B cell (primary cell): Measurements from ENCODE around the gene ECHDC3. TPM values are rescaled to one million over a fixed set of nuclear protein-coding genes. Genes with fewer than 3 reads are reported as not detected.

Experiments used
- ATAC-seq: fragments of 200-7000 bp; cut with Tn5 transposase; one replicate; pipeline ENCODE4 v1.10.0; 2021; ENCODE audit warnings: low read depth, mild to moderate bottlenecking, moderate number of reproducible peaks, moderate library complexity
- CTCF ChIA-PET: fragments of 350-600 bp; sonication (Branson Sonifier 250); formaldehyde crosslinking; loops from one replicate; lab custom pipeline; 2021; ENCODE audit warnings: antibody characterized with exemption, inconsistent platforms; lab: Charles Lee
- POLR2A ChIA-PET: fragments of 350-600 bp; sonication (Branson Sonifier 250); formaldehyde crosslinking; loops from one replicate; lab custom pipeline; 2021; ENCODE audit warnings: antibody characterized with exemption; lab: Charles Lee
- DNase-seq: peaks from one replicate; pipeline ENCODE4 v3.0.0; 2013
- H2AFZ ChIP-seq: 2 replicates; pipeline ENCODE4 v1.6.1; 2012; ENCODE audit warnings: mild to moderate bottlenecking, low read depth, low read length; ENCODE audit not compliant: insufficient read depth, poor library complexity, severe bottlenecking
- H3K27ac ChIP-seq, 2 donors: 1 replicate in 1 of 2; 2 replicates in 1 of 2; pipeline ENCODE4 v1.5.1; 2012 to 2013; ENCODE audit warnings: low read length in 2 of 2, mild to moderate bottlenecking in 2 of 2, moderate library complexity in 1 of 2
- H3K27me3 ChIP-seq, 4 experiments: fragments of 200-600 bp in 1 of 4; sonication (generic) in 1 of 4; replicated peaks in 1 of 4; 1 replicate in 2 of 4; 2 replicates in 2 of 4; pipeline versions ENCODE4 v1.6.1 to v1.7.0; 2013 to 2016; ENCODE audit warnings: low read length in 3 of 4, mild to moderate bottlenecking in 2 of 4, mixed read lengths in 1 of 4, moderate library complexity in 1 of 4; ENCODE audit not compliant: insufficient read depth in 4 of 4, control insufficient read depth in 3 of 4; ENCODE audit errors: control extremely low read depth in 1 of 4
- H3K36me3 ChIP-seq, 2 experiments: replicated peaks in 1 of 2; 1 replicate in 1 of 2; 2 replicates in 1 of 2; pipeline versions ENCODE4 v1.6.1 to v1.7.1; 2013; ENCODE audit warnings: low read length in 1 of 2; ENCODE audit not compliant: insufficient read depth in 2 of 2, control insufficient read depth in 1 of 2; ENCODE audit errors: control extremely low read depth in 1 of 2, extremely low read depth in 1 of 2
- H3K4me1 ChIP-seq, 2 donors: fragments of 200-600 bp in 1 of 2; sonication (generic) in 1 of 2; 1 replicate in 1 of 2; 2 replicates in 1 of 2; pipeline versions ENCODE4 v1.5.1 to v1.6.1; 2013 to 2017; ENCODE audit warnings: low read length in 2 of 2; ENCODE audit not compliant: control insufficient read depth in 2 of 2, insufficient read depth in 2 of 2
- H3K4me2 ChIP-seq: replicated peaks from 2 replicates; pipeline ENCODE3; 2012; ENCODE audit warnings: mild to moderate bottlenecking, low read depth, low read length; ENCODE audit not compliant: poor library complexity, severe bottlenecking
- H3K4me3 ChIP-seq, 5 experiments: fragments of 200-600 bp in 1 of 5; sonication (generic) in 1 of 5; 1 replicate in 3 of 5; 2 replicates in 2 of 5; pipeline versions ENCODE4 v1.5.1 to v1.7.0; 2011 to 2016; ENCODE audit warnings: low read length in 4 of 5, mild to moderate bottlenecking in 4 of 5, low read depth in 2 of 5, control low read depth in 1 of 5, moderate library complexity in 1 of 5; ENCODE audit not compliant: insufficient read depth in 1 of 5; ENCODE audit errors: control extremely low read depth in 1 of 5, extremely low read depth in 1 of 5
- H3K79me2 ChIP-seq: fragments of 200-600 bp; sonication (generic); one replicate; pipeline ENCODE4 v1.6.0; 2016; ENCODE audit warnings: low read length; ENCODE audit not compliant: control insufficient read depth, insufficient read depth
- H3K9ac ChIP-seq: fragments of 200-600 bp; sonication (generic); 2 replicates; pipeline ENCODE4 v1.6.1; 2017; ENCODE audit warnings: mild to moderate bottlenecking, low read length, moderate library complexity
- H3K9me3 ChIP-seq, 3 donors: one replicate each; pipeline versions ENCODE4 v1.6.1 to v1.7.1; 2013; ENCODE audit warnings: low read length in 2 of 3; ENCODE audit not compliant: control insufficient read depth in 2 of 3, insufficient read depth in 1 of 3; ENCODE audit errors: control extremely low read depth in 1 of 3
- H4K20me1 ChIP-seq: 2 replicates; pipeline ENCODE4 v1.6.0; 2012; ENCODE audit warnings: mild to moderate bottlenecking, low read length; ENCODE audit not compliant: insufficient read depth, control insufficient read depth, poor library complexity, severe bottlenecking
- H3K27ac Mint-ChIP-seq: one replicate; pipeline ENCODE4 v1.8.0; 2021; ENCODE audit warnings: mixed read lengths
- H3K27me3 Mint-ChIP-seq: one replicate; pipeline ENCODE4 v1.8.0; 2021; ENCODE audit warnings: mixed read lengths
- H3K4me1 Mint-ChIP-seq: one replicate; pipeline ENCODE4 v1.8.0; 2021; ENCODE audit warnings: mixed read lengths
- H3K4me3 Mint-ChIP-seq: one replicate; pipeline ENCODE4 v1.8.0; 2021; ENCODE audit warnings: mixed read lengths
- H3K9me3 Mint-ChIP-seq: one replicate; pipeline ENCODE4 v1.8.0; 2022; ENCODE audit warnings: mixed read lengths; ENCODE audit not compliant: insufficient read depth
- CTCF ChIP-seq: fragments of 200-600 bp; IDR thresholded peaks from one replicate; pipeline ENCODE4 v1.8.0; 2022; ENCODE audit warnings: antibody characterized with exemption, mild to moderate bottlenecking
- EZH2 ChIP-seq: IDR thresholded peaks from 2 replicates; pipeline ENCODE4 v1.6.1; 2012; ENCODE audit warnings: borderline replicate concordance, low read depth, mild to moderate bottlenecking, moderate library complexity, low read length; ENCODE audit not compliant: insufficient read depth, poor library complexity, severe bottlenecking
- WGBS: methylation state at CpG from one replicate; pipeline ENCODE4 v1.1.5; 2013; ENCODE audit warnings: missing lambda C conversion rate; ENCODE audit not compliant: insufficient coverage; 5-methylcytosine and 5-hydroxymethylcytosine counted together
- intact Hi-C: fragments of 100-400 bp; cut with micrococcal nuclease; formaldehyde crosslinking; loops from one replicate; pipeline ENCODE4 v1.10.0; 2022
- polyA plus RNA-seq: library from polyadenylated mRNA; depleted of rRNA; stranded (reverse); fragments of >200 nt; gene quantifications from 2 replicates; pipeline ENCODE4 v1.2.3, GENCODE V29; 2012
- total RNA-seq, 2 donors: library from RNA; stranded (reverse); fragments of 120-200 nt in 1 of 2; gene quantifications; 1 replicate in 1 of 2; 2 replicates in 1 of 2; pipeline versions ENCODE4 v1.2.3 to v1.2.4, GENCODE V29; 2013 to 2022

The ECHDC3 gene
- total and polyA plus RNA-seq, 2 donors (not counting 1 experiment from before 2014, with no cell fraction given) = 3.9 to 9.6 TPM

GRCh38 chr10:11813177-11813576 is 71.0 kb downstream of the ECHDC3 start:
- ChIA-PET POLR2A (no interaction called here), CTCF (no interaction called here)
- H3K4me3 ChIP-seq = no peak overlapping the region
- 92% methylated on average over 5 of the region's 7 CpGs for WGBS
- H3K36me3 ChIP-seq = no peaks in the 10 kb centered on the region
- H3K27me3 ChIP-seq = no peaks in the 10 kb centered on the region
- H3K9ac ChIP-seq = no peak overlapping the region
- no peak overlapping the region for H3K27ac ChIP-seq
- H3K4me3 Mint-ChIP-seq = no peak overlapping the region
- no peaks in the 10 kb centered on the region for H3K9me3 ChIP-seq
- H3K4me1 ChIP-seq = no peaks in the 10 kb centered on the region
- H3K27ac Mint-ChIP-seq = no peak overlapping the region
- H4K20me1 ChIP-seq = no peaks in the 10 kb centered on the region
- intact Hi-C loops = no loop called here
- no peak overlapping the region for H2AFZ ChIP-seq
- H3K9me3 Mint-ChIP-seq = no peaks in the 10 kb centered on the region
- H3K27me3 Mint-ChIP-seq = peaks cover 19% of the 10 kb centered on the region
- no peak overlapping the region for H3K4me2 ChIP-seq
- TF ChIP-seq EZH2 = no peak
- no peak for TF ChIP-seq CTCF
- H3K4me1 Mint-ChIP-seq = no peaks in the 10 kb centered on the region
- ATAC-seq (no peak), DNase-seq (no peak)
- no peaks in the 10 kb centered on the region for H3K79me2 ChIP-seq

Other genes starting within 250 kb of the ECHDC3 start
- gene USP6NL, start 130.7 kb upstream of the ECHDC3 start, total RNA-seq = 61.5 and 62.6 TPM in 2 replicates
- gene USP6NL, start 130.7 kb upstream of the ECHDC3 start, polyA plus RNA-seq = 27.0 and 42.9 TPM in 2 replicates
- 0.07 TPM in 1 of 2 replicates, not detected in the other for gene PROSER2, start 81.0 kb downstream of the ECHDC3 start, total RNA-seq
- 0.10 TPM in 1 of 2 replicates, not detected in the other for gene PROSER2, start 81.0 kb downstream of the ECHDC3 start, polyA plus RNA-seq